ENCODE measurements around the gene TEX11.

Gene TEX11

DNA sequence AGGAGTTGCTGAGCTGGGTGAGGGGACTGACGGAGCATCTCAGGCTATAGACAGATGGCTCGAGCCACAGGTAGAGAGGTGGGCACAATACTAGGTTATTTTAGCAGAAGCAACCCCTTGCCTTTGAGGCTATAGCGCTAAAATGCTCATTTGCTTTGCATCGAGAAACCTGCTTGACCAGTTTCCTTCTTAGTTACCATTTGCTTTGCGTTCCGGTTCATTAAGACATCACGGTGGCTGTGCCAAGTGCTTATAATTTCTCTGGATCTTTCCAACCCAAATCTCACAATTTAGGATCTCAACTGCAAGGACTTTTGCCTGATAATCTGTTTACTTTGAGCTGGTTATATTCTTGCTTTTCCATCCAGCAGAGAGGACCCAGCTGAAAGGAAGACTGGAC, 423.0 kb downstream of the TEX11 start:
- Histone ChIP-seq H3K9ac (ENCODE audit: low read depth, low read length, poor library complexity, severe bottlenecking) (no peak overlapping the region), H3K27me3 (ENCODE audit: insufficient read depth, low read length, poor library complexity, severe bottlenecking) (no peaks in the 10 kb centered on the region), H2AFZ (ENCODE audit: low read length) (no peak overlapping the region), H3K9me3 (ENCODE audit: insufficient read depth, low read depth, low read length) (no peaks in the 10 kb centered on the region), H3K9me2 (replicated peaks; ENCODE audit: low read depth, low read length) (no peaks in the 10 kb centered on the region), H3K36me3 (ENCODE audit: insufficient read depth, low read length) (peaks cover 25% of the 10 kb centered on the region; the same call in 1 of the 2 replicates), H3F3A (ENCODE audit: low read depth) (no peaks in the 10 kb centered on the region), H4K20me1 (ENCODE audit: insufficient read depth, low read length, poor library complexity, severe bottlenecking) (no peaks in the 10 kb centered on the region), H3K79me2 (ENCODE audit: insufficient read depth, low read length) (no peaks in the 10 kb centered on the region), H3K4me2 (ENCODE audit: low read depth, low read length, poor library complexity, severe bottlenecking) (no peak overlapping the region), H3K4me3 (ENCODE audit: low read length, poor library complexity, severe bottlenecking) (no peak overlapping the region), H3K4me1 (ENCODE audit: insufficient read depth, low read length, poor library complexity, severe bottlenecking) (no peaks in the 10 kb centered on the region)
- TF ChIP-seq, protein P1, sequence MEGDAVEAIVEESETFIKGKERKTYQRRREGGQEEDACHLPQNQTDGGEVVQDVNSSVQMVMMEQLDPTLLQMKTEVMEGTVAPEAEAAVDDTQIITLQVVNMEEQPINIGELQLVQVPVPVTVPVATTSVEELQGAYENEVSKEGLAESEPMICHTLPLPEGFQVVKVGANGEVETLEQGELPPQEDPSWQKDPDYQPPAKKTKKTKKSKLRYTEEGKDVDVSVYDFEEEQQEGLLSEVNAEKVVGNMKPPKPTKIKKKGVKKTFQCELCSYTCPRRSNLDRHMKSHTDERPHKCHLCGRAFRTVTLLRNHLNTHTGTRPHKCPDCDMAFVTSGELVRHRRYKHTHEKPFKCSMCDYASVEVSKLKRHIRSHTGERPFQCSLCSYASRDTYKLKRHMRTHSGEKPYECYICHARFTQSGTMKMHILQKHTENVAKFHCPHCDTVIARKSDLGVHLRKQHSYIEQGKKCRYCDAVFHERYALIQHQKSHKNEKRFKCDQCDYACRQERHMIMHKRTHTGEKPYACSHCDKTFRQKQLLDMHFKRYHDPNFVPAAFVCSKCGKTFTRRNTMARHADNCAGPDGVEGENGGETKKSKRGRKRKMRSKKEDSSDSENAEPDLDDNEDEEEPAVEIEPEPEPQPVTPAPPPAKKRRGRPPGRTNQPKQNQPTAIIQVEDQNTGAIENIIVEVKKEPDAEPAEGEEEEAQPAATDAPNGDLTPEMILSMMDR (conservative IDR thresholded peaks at IDR 0.05; ENCODE audit: low read length), result no peak
- no peak for TF ChIP-seq EZH2phosphoT487 (IDR thresholded peaks at IDR 0.05; ENCODE audit: borderline replicate concordance)

DNA sequence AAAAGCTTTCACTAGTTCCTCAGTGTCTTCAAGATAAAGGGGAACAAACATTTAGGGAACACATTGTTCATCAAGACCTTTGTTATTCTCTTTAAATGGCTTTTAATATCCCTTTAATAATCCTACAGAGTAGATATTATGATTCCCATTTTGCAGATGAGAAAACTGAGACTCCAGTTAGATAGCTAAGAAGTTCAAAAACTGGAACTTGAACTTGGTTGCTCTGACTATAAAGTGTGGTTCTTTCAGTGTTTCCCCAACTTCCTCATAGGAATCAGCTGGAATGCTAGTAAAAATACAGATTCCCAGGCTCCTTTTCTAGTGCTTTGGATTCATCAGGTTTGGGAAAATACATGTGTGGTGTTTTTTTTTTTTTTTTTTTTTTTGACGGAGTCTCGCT, 426.2 kb downstream of the TEX11 start:
- Histone ChIP-seq H3K36me3 (ENCODE audit: insufficient read depth, low read length) (peaks cover 25% of the 10 kb centered on the region; the same call in 1 of the 2 replicates), H3K9me2 (replicated peaks; ENCODE audit: low read depth, low read length) (no peaks in the 10 kb centered on the region), H2AFZ (ENCODE audit: low read length) (no peak overlapping the region), H3K79me2 (ENCODE audit: insufficient read depth, low read length) (peaks cover 7% of the 10 kb centered on the region; the same call in 1 of the 2 replicates), H3K27me3 (ENCODE audit: insufficient read depth, low read length, poor library complexity, severe bottlenecking) (no peaks in the 10 kb centered on the region), H3K9me3 (ENCODE audit: insufficient read depth, low read depth, low read length) (no peaks in the 10 kb centered on the region), H3K9ac (ENCODE audit: low read depth, low read length, poor library complexity, severe bottlenecking) (no peak overlapping the region), H3K4me3 (ENCODE audit: low read length, poor library complexity, severe bottlenecking) (no peak overlapping the region), H3K4me2 (ENCODE audit: low read depth, low read length, poor library complexity, severe bottlenecking) (no peak overlapping the region), H4K20me1 (ENCODE audit: insufficient read depth, low read length, poor library complexity, severe bottlenecking) (no peaks in the 10 kb centered on the region), H3F3A (ENCODE audit: low read depth) (no peaks in the 10 kb centered on the region), H3K4me1 (ENCODE audit: insufficient read depth, low read length, poor library complexity, severe bottlenecking) (peaks cover 9% of the 10 kb centered on the region)
- TF ChIP-seq, protein P1 (conservative IDR thresholded peaks at IDR 0.05; ENCODE audit: low read length), result no peak
- TF ChIP-seq EZH2phosphoT487 (IDR thresholded peaks at IDR 0.05; ENCODE audit: borderline replicate concordance), result no peak

DNA sequence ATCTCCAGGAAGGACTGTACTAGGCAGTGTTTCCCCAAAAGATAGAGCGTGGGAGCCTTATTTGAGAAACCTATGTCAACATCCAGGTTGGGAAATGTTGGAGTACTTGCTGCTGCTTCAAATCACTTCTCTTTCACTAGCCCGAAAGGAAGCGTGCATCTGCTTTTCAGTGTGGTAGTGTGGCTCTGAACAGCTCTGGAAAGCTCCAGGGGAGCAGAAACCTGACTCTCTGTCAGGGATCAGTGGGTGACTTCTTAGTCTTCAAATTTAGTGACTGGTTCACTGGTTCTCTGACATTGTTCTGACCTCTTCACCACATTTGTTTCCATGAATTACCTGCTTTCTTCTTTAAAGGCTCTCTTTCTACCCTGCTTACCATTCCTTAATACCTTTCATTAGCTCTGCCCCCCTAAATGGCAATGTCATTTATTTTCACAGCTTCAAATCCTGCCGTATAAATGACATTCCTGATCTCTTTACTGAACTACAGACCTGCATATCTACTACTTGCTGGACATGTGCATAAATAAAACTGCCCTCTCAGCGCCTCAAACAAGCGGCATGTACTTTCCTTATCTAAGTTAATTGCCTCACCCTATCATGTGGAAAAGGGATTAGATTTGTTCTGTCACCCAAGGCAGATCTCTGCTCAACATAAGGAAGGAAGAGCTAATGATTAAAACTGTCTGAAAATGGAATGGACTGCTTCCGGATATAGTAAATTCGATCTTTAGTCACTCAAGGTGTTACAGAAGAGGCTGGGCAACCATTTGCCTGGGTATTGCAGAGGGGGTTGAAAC, 426.8 kb downstream of the TEX11 start:
- no peaks in the 10 kb centered on the region for H3F3A ChIP-seq (ENCODE audit: low read depth)
- H3K4me2 ChIP-seq (ENCODE audit: low read depth, low read length, poor library complexity, severe bottlenecking), result no peak overlapping the region
- no peaks in the 10 kb centered on the region for H3K9me2 ChIP-seq (replicated peaks; ENCODE audit: low read depth, low read length)
- H3K4me1 ChIP-seq (ENCODE audit: insufficient read depth, low read length, poor library complexity, severe bottlenecking), result peaks cover 13% of the 10 kb centered on the region
- no peaks in the 10 kb centered on the region for H3K9me3 ChIP-seq (ENCODE audit: insufficient read depth, low read depth, low read length)
- H3K36me3 ChIP-seq (ENCODE audit: insufficient read depth, low read length), result peaks cover 25% of the 10 kb centered on the region; the same call in 1 of the 2 replicates
- no peak overlapping the region for H3K9ac ChIP-seq (ENCODE audit: low read depth, low read length, poor library complexity, severe bottlenecking)
- no peaks in the 10 kb centered on the region for H4K20me1 ChIP-seq (ENCODE audit: insufficient read depth, low read length, poor library complexity, severe bottlenecking)
- H3K79me2 ChIP-seq (ENCODE audit: insufficient read depth, low read length), result peaks cover 7% of the 10 kb centered on the region; the same call in 1 of the 2 replicates
- H2AFZ ChIP-seq (ENCODE audit: low read length), result no peak overlapping the region
- H3K27me3 ChIP-seq (ENCODE audit: insufficient read depth, low read length, poor library complexity, severe bottlenecking), result no peaks in the 10 kb centered on the region
- no peak overlapping the region for H3K4me3 ChIP-seq (ENCODE audit: low read length, poor library complexity, severe bottlenecking)
- TF ChIP-seq, protein P1 (conservative IDR thresholded peaks at IDR 0.05; ENCODE audit: low read length), result no peak
- TF ChIP-seq EZH2phosphoT487 (IDR thresholded peaks at IDR 0.05; ENCODE audit: borderline replicate concordance), result no peak
